Measurements from ENCODE around the gene ANXA2. TPM values are rescaled to one million over a fixed set of nuclear protein-coding genes. Genes with fewer than 3 reads are reported as not detected.

The ANXA2 gene
- total RNA-seq, 2 donors from 2014 or later: 186 to 190 TPM

Other genes starting within 250 kb of the ANXA2 start
- gene ICE2, start 81.2 kb upstream of the ANXA2 start, total RNA-seq: 10 to 100 TPM; 32.9 to 39.8 TPM